Sigmoid colon (tissue), 7 donors: ENCODE results near the gene AKR1B15. TPM values are rescaled to one million over a fixed set of nuclear protein-coding genes. Genes with fewer than 3 reads are reported as not detected.

Experiments used
- DNase-seq: peaks from one replicate; pipeline ENCODE4 v3.0.0-alpha.2; 2019
- H3K27ac ChIP-seq, 4 donors: fragments of 200-600 bp; sonication (generic); one replicate each; pipeline ENCODE4 v1.5.1; 2016 to 2019; ENCODE audit warnings: mild to moderate bottlenecking in 1 of 4
- H3K27me3 ChIP-seq, 3 donors: fragments of 200-600 bp; sonication (generic); one replicate each; pipeline ENCODE4 v1.5.1; 2019; ENCODE audit warnings: mild to moderate bottlenecking in 1 of 3
- H3K36me3 ChIP-seq, 4 donors: fragments of 200-600 bp; sonication (generic); one replicate each; pipeline ENCODE4 v1.5.1; 2016 to 2019
- H3K4me1 ChIP-seq, 4 donors: fragments of 200-600 bp; sonication (generic); one replicate each; pipeline ENCODE4 v1.5.1; 2017 to 2019
- H3K4me3 ChIP-seq, 4 donors: fragments of 200-600 bp; sonication (generic); one replicate each; pipeline ENCODE4 v1.5.1; 2017 to 2019; ENCODE audit warnings: mild to moderate bottlenecking in 2 of 4, moderate library complexity in 1 of 4
- H3K9me3 ChIP-seq, 4 donors: fragments of 200-600 bp in 3 of 4; sonication (generic) in 3 of 4; one replicate each; pipeline versions ENCODE4 v1.5.1 to v1.6.1; 2013 to 2019
- EP300 ChIP-seq, 4 donors: sonication (generic); formaldehyde crosslinking; IDR thresholded peaks; one replicate each; pipeline ENCODE4 v1.6.1; 2017; ENCODE audit warnings: antibody characterized with exemption in 4 of 4
- POLR2A ChIP-seq, 2 donors: fragments of 450-650 bp; IDR thresholded peaks; one replicate each; pipeline ENCODE4 v1.6.1; 2016; ENCODE audit warnings: antibody characterized with exemption in 2 of 2, mild to moderate bottlenecking in 2 of 2, moderate library complexity in 2 of 2
- POLR2AphosphoS5 ChIP-seq, 4 donors: sonication (generic); formaldehyde crosslinking; IDR thresholded peaks; one replicate each; pipeline ENCODE4 v1.6.1; 2017; ENCODE audit warnings: antibody characterized with exemption in 4 of 4
- WGBS, 2 donors: extraction: QIAGEN DNeasy Blood & Tissue Kit; methylation state at CpG; one replicate each; pipeline ENCODE4 v1.1.7; 2013; 5-methylcytosine and 5-hydroxymethylcytosine counted together
- intact Hi-C: fragments of 100-400 bp; cut with DNase I; formaldehyde crosslinking; loops from one replicate; pipeline ENCODE4 v1.15.1; 2023
- polyA plus RNA-seq, 3 donors: library from polyadenylated mRNA; stranded (reverse); fragments of 200-250 nt; gene quantifications; one replicate each; pipeline ENCODE4 v1.2.3, GENCODE V29; 2013
- total RNA-seq, 4 donors: library from RNA; depleted of rRNA; stranded (reverse); fragments of >200 nt; gene quantifications; one replicate each; pipeline ENCODE4 v1.1.0, GENCODE V29; 2016
- TF ChIP-seq, protein P1 (sequence below), 4 experiments: fragments of 450-650 bp in 3 of 4; fragments of 200-600 bp in 1 of 4; IDR thresholded peaks; one replicate each; pipeline ENCODE4 v1.5.1; 2016 to 2019; ENCODE audit warnings: antibody characterized with exemption in 4 of 4, mild to moderate bottlenecking in 3 of 4, moderate library complexity in 2 of 4
- donor health status: healthy with polysubstance abuse.
- donor health status: Bipolar disorder and iron deficiency.
- donor health status: healthy.

Gene AKR1B15
- total RNA-seq (not detected), polyA plus RNA-seq (under 1 TPM in 1 of 3 donors, not detected in 2; 0.22 TPM)

- H3K36me3 ChIP-seq = no peaks in the 10 kb centered on the region
- peaks cover 0 to 12% (median 0%) of the 10 kb centered on the region in 4 donors for H3K4me1 ChIP-seq
- intact Hi-C loops = no loop called here
- H3K9me3 ChIP-seq = no peaks in the 10 kb centered on the region
- no peak within 1 kb of the TSS for H3K27ac ChIP-seq
- H3K27me3 ChIP-seq = no peaks in the 10 kb centered on the region
- DNase-seq = no peak
- WGBS, 2 donors = 81 to 85% methylated on average over 14 of the region's 14 CpGs
- TF ChIP-seq POLR2A (IDR thresholded peaks at IDR 0.05) = no peak
- TF ChIP-seq EP300 (IDR thresholded peaks at IDR 0.05) = no peak
- TF ChIP-seq, protein P1, sequence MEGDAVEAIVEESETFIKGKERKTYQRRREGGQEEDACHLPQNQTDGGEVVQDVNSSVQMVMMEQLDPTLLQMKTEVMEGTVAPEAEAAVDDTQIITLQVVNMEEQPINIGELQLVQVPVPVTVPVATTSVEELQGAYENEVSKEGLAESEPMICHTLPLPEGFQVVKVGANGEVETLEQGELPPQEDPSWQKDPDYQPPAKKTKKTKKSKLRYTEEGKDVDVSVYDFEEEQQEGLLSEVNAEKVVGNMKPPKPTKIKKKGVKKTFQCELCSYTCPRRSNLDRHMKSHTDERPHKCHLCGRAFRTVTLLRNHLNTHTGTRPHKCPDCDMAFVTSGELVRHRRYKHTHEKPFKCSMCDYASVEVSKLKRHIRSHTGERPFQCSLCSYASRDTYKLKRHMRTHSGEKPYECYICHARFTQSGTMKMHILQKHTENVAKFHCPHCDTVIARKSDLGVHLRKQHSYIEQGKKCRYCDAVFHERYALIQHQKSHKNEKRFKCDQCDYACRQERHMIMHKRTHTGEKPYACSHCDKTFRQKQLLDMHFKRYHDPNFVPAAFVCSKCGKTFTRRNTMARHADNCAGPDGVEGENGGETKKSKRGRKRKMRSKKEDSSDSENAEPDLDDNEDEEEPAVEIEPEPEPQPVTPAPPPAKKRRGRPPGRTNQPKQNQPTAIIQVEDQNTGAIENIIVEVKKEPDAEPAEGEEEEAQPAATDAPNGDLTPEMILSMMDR (IDR thresholded peaks at IDR 0.05) = no peak
- no peak for TF ChIP-seq POLR2AphosphoS5 (IDR thresholded peaks at IDR 0.05)
- peak within 1 kb of the TSS in 1 of 4 donors; percentile 37 for H3K4me3 ChIP-seq
Observed at GRCh38 chr7:134548877-134549276, at the start of gene AKR1B15. Gene AKR1B15, plus strand, starts transcription at chr7:134549110. Its CDS starts 15,510 bp downstream, at chr7:134564620.

- H3K4me1 ChIP-seq = no peaks in the 10 kb centered on the region
- no peak for DNase-seq
- no peak overlapping the region for H3K4me3 ChIP-seq
- no peaks in the 10 kb centered on the region for H3K36me3 ChIP-seq
- H3K9me3 ChIP-seq = no peaks in the 10 kb centered on the region
- H3K27ac ChIP-seq = no peak overlapping the region
- 84 to 87% methylated on average over 2 of the region's 2 CpGs for WGBS, 2 donors
- TF ChIP-seq, protein P1 (IDR thresholded peaks at IDR 0.05) = no peak
- no peak for TF ChIP-seq POLR2AphosphoS5 (IDR thresholded peaks at IDR 0.05)
- TF ChIP-seq POLR2A (IDR thresholded peaks at IDR 0.05) = no peak
- TF ChIP-seq EP300 (IDR thresholded peaks at IDR 0.05) = no peak
- no peaks in the 10 kb centered on the region for H3K27me3 ChIP-seq
- intact Hi-C loops = no loop called here
Observed at GRCh38 chr7:134500406-134500805, 48.5 kb upstream of the AKR1B15 start.

DNA sequence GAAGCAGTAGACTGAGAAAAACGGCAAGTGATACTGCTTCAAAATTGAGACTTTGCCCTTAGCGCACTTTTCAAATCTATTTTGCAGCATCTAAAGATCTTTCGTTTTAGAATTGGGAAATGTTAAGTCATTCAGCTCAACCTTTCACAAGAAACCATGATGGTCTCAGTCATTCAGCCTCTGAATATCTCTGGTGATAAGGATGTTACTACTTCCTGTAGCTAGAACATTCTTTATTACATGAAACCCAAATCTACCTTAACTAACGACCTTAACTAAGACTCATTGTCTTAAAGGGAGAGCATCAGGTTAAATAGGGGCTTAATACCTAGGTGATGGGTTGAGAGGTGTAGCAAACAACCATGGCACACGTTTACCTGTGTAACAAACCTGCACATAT is 47.9 kb upstream of the AKR1B15 start:
- 67 to 69% methylated on average over 5 of the region's 5 CpGs for WGBS, 2 donors
- no peak for DNase-seq
- no peaks in the 10 kb centered on the region for H3K36me3 ChIP-seq
- no peaks in the 10 kb centered on the region for H3K27me3 ChIP-seq
- TF ChIP-seq EP300 (IDR thresholded peaks at IDR 0.05) = no peak
- TF ChIP-seq POLR2A (IDR thresholded peaks at IDR 0.05) = no peak
- TF ChIP-seq, protein P1 (IDR thresholded peaks at IDR 0.05) = no peak
- no peak for TF ChIP-seq POLR2AphosphoS5 (IDR thresholded peaks at IDR 0.05)
- no peak overlapping the region for H3K4me3 ChIP-seq
- H3K9me3 ChIP-seq = no peaks in the 10 kb centered on the region
- no peak overlapping the region for H3K27ac ChIP-seq
- intact Hi-C loops = no loop called here
- H3K4me1 ChIP-seq = no peaks in the 10 kb centered on the region

DNA sequence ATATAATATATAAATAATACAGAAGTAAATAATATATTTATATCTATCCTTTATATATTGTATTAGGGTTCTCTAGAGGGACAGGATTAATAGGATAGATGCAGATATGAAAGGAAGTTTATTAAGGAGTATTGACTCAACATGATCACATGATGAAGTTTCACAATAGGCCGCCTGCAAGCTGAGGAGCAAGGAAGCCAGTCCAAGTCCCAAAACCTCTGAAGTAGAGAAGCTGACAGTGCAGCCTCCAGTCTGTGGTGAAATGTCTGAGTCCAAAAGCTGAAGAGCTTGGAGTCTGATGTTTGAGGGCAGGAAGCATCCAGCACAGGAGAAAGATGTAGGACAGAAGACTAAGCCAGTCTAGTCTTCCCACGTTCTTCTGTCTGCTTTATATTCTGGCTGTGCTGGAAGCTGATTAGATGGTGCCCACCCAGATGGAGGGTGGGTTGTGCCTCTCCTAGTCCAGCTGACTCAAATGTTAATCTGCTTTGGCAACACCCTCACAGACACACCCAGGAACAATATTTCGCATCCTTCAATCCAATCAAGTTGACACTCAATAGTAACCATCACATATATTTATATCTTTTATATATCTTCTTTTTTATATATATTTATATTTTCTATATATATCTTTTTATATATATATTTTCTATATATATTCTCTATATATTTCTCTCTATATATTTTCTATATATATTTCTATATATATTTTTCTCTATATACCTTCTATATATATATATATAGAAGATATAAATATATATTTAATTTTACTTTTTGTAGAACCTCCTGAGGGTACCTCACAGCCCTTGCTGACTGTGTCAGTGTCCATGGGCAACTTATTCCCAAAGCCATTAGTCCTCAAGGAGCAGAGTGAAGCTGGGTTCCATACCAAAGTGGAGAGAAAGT is 46.2 kb upstream of the AKR1B15 start:
- peak; percentile 85 for DNase-seq
- no peaks in the 10 kb centered on the region for H3K9me3 ChIP-seq
- H3K36me3 ChIP-seq = no peaks in the 10 kb centered on the region
- no peaks in the 10 kb centered on the region for H3K27me3 ChIP-seq
- TF ChIP-seq POLR2AphosphoS5 (IDR thresholded peaks at IDR 0.05) (peak in 1 of 4 donors; percentile 37), POLR2A (IDR thresholded peaks at IDR 0.05) (no peak)
- TF ChIP-seq, protein P1 (IDR thresholded peaks at IDR 0.05) = no peak
- 64 to 73% methylated on average over 3 of the region's 3 CpGs for WGBS, 2 donors
- intact Hi-C loops = no loop called here
- no peak overlapping the region for H3K4me3 ChIP-seq
- H3K27ac ChIP-seq = peak overlapping the region in 1 of 4 donors; percentile 43
- no peaks in the 10 kb centered on the region for H3K4me1 ChIP-seq
